Gastroesophageal sphincter (tissue), 3 donors: ENCODE data around the gene EHBP1L1.

Source experiments
- EP300 ChIP-seq: sonication (generic); formaldehyde crosslinking; IDR thresholded peaks from one replicate; pipeline ENCODE4 v1.6.1; 2017; ENCODE audit warnings: antibody characterized with exemption, mild to moderate bottlenecking
- POLR2AphosphoS5 ChIP-seq: sonication (generic); formaldehyde crosslinking; IDR thresholded peaks from one replicate; pipeline ENCODE4 v1.6.1; 2017; ENCODE audit warnings: antibody characterized with exemption
- TF ChIP-seq, protein P1 (sequence below), 4 experiments: fragments of 200-600 bp in 2 of 4; fragments of 450-650 bp in 2 of 4; sonication (generic) in 1 of 4; IDR thresholded peaks; one replicate each; pipeline ENCODE4 v1.5.1; 2017 to 2019; ENCODE audit warnings: antibody characterized with exemption in 4 of 4, mild to moderate bottlenecking in 2 of 4, moderate library complexity in 2 of 4

DNA sequence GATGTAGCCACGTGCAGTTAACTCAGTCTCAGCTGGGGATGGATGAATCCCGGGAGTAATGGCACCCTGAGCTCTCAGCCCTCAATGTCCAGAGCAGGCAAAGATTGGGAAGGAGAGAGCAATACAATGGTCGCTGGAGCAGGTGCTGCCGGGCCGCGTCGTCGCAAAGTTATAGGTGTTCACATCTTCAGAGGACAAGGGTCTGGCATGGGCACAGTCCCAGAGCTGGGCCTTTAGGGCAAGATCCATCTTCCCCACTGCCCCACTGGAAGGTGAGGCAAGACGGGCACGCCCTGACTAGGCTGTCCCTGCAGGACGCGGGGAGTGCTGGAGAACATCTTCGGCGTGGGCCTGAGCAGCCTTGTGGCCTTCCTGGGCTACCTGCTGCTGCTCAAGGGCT, 47.3 kb downstream of the EHBP1L1 start:
- TF ChIP-seq POLR2AphosphoS5 (no peak), EP300 (no peak)
- TF ChIP-seq, protein P1, sequence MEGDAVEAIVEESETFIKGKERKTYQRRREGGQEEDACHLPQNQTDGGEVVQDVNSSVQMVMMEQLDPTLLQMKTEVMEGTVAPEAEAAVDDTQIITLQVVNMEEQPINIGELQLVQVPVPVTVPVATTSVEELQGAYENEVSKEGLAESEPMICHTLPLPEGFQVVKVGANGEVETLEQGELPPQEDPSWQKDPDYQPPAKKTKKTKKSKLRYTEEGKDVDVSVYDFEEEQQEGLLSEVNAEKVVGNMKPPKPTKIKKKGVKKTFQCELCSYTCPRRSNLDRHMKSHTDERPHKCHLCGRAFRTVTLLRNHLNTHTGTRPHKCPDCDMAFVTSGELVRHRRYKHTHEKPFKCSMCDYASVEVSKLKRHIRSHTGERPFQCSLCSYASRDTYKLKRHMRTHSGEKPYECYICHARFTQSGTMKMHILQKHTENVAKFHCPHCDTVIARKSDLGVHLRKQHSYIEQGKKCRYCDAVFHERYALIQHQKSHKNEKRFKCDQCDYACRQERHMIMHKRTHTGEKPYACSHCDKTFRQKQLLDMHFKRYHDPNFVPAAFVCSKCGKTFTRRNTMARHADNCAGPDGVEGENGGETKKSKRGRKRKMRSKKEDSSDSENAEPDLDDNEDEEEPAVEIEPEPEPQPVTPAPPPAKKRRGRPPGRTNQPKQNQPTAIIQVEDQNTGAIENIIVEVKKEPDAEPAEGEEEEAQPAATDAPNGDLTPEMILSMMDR (IDR thresholded peaks at IDR 0.05): no peak
